HG03095 (cell line): Measurements from ENCODE around the gene FAM20A.

ENCODE experiments used
- ATAC-seq: cut with Tn5 transposase; IDR thresholded peaks from one replicate; pipeline ENCODE4 v1.9.1; 2021; ENCODE audit warnings: moderate library complexity; ENCODE audit not compliant: unreplicated experiment

The FAM20A gene

DNA sequence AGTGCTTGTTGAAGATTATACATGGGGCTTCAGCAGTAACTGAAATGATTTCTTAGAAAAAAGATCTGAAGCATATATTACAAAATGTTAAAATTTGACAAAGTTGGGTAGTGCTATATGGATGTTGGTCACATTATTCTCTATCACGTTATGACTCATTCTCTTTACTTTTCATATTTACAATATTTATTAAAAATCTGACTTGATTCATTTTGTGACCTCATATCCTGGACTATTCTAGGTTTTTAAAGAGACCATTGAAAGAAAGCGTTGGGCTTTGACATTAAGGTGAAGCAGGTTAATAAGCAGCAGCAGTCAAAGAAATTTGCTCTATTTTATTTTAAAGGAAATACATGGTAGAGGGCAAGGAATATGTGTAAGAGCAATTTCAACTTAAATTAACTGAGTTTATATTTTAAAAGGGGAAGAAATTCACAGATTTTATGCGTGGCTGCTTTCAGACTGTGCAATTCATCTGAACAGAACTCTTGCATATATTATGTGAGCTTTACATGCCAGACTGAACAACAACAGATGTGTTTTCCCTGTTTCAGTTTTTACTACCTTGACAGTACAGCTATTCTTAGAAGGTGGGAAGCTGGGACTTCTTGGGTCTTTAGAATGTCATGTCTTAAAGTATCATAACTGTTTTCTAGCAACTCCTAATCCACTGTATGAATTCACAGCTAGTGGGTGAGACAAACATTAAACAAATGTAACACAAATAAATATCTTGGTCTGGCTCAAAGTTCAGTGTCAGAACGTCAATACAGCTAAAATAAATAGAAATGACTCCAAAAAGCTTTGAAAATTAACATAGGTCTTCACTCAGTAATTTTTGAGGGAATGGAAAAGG, 10.4 kb upstream of the FAM20A start:
- no peak for ATAC-seq

DNA sequence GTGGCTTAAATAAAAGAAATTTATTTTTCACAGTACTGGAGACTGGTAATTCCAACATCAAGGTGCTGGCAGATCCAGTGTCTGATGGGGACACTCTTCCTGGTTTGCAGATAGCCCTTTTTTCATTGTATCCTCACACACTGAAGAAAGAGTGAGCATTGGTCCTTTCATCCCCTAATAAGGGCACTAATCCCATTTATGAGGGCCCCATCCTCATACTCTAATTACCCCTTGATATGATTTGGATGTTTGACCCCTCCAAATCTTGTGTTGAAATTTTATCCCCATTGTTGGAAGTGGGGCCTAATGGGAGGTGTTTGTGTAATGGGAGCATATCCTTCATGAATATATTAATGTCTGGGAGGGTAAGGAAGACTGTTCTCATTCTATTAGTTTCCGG, 9.4 kb upstream of the FAM20A start:
- ATAC-seq, result no peak

DNA sequence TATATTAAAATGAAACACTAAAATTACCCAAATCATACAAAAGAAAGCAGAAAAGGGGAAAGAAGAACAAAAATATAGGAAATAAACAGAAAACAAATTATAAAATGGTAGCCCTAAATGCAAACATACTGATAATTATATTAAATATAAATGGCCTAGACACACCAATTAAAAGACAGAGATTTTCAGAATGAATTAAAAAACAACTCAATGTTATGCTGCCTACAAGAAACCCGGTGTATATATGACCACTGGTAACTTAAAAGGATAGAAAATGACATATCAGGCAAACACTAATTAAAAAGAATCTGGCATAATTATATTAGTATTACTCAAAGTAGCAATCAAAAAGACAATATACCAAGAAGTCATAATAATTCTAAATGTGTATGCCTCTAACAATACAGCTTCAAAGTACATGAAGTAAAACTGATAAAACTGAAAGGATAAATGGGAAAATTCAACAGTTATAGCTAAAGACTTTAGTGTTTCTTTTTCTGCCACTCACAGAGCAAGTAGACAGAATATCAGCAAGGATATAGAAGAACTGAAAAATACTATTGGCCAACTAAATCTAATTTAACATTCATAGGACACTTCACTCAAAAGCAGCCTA, 7.5 kb upstream of the FAM20A start:
- ATAC-seq, result no peak

DNA sequence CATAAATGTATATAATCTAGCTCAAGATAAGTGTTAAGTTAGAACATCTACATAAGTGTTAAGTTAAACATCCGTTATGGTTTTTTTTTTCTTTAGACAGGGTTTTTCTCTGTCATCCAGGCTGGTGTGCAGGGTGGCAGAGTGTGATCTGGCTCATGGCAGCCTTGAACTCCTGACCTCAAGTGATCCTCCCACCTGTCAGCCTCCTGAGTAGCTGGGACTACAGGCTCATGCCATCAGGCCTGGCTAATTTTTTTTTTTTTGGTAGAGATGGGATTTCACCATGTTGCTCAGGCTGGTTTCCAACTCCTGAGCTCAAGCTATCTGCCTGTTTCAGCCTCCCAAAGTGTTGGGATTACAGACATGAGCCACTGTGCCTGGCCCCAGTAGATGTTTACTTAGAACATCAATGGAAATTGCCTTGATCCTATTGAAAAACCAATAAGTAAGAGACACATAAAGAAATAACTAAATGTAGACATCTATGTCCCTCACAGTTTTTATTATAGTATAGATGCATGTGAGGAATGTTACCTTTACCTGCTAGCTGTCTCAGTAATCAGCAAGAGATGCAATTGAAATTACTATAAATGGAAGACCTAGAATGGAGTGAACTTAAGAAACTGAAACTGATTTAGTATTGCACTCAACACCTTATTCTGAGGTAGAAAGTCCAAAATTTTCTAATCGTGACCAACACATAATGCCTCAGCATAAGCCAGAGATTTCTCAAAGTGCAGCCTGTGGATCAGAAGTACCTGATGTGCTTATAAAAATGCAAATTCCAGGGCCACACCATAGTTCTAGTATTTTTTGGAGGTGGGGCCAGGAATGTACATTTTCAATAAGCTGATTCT, 5.5 kb upstream of the FAM20A start:
- no peak for ATAC-seq

DNA sequence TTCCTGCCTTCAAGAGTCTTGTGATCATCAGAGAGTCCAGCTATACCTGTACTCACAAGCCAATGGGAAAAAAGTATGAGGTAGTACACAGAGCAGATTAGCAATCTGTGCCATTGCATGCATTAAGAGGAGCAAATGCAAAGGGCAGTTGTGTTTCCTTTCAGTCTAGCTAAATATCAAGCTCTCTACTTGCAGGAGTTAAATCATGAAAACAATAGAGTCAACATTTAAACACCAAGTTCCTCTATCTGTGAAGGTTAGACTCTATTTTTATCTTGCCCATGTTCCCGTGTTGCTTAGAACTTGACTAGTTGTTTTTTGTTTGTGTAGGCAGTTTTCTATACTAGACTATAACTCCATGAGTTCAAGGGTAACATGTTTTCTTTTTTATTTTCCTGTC, 4.7 kb upstream of the FAM20A start:
- no peak for ATAC-seq

DNA sequence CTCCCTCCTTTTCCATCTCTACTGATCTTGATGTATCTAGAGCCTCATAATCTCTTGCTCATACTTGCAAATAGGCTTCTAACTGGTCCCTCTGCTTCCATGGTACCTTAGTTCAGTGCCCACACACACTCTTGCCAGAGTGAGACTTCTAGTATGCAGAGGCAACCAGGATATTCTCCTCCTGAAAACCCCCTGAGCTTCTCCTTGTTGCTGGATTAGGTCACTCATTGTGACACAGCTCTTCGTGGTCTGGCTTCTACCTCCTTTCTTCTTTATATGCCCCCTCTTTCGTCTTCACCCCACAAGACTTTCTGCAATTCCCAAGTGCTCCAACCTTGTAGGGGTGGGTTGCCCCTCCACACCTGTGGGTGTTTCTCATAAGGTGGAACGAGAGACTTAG, 2.5 kb upstream of the FAM20A start:
- ATAC-seq, result no peak

DNA sequence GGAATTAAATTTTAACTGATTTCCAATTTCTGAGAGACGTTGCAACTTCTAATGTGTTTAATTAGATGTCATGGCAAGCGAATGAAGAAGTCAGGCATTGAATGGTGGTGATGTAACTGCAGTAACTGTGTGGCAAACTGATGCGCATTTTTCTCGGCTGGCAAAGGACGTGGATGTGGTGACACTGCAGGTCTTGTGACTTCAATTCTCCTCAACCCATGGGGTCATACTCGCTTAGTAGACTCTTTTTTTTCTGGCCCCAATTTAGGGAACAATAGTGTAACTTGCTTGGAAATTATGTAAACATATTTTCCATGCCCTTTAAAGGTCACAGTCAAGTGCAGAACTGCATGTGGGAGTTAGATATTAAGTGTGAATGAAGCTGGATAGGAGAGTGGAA, 1.9 kb upstream of the FAM20A start:
- ATAC-seq, result no peak

DNA sequence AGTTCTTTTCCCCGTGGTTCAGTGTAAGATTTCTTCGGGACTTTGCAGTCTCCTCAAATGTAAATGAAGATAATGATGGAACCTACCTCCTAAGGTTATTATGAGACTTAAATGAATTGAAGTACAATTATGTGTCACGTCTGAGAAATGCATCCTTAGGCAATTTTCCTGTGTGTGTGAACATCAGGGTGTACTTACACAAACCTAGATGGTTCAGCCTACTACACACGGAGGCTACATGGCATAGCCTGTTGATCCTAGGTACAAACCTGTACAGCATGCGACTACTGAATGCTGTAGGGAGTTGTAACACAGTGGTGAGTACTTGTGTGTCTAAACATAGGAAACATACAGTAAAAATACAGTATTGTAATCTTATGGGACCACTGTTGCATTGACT, 1.1 kb upstream of the FAM20A start:
- ATAC-seq, result no peak

DNA sequence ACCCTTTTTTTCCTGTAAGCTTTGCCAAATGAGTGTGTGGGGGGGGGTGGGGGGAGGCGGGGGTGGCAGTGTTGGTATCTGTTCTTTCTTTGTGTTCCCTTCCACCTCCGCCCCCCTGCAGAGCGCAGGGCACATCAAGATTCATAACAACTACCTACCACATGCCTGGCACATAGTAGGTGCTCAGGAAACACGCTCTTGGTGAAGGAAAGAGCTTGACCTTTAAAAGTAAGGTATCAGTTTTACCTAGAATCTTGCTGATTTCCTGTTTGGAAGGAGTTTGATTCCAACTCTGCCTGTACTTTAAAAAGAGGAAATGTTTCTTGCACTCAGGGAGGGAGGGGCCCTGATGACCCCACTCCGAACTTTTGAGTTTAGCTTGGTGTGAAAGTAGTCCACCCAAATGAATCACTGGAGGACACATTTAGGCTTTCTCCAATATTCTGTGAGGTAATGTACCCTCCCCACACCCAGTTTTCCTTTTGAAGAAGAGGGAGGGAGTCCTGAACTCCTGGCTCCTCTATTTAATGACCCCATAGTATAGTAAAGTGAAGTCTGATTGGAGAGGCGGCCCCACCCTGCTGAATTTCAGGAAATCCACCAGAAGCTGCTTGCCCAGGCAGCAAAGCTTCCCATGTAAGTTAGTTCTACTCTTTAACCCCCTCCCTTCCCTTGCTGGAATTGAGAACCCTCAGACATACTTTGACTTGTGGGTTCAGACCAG, 560 bp upstream of the FAM20A start:
- no peak for ATAC-seq

DNA sequence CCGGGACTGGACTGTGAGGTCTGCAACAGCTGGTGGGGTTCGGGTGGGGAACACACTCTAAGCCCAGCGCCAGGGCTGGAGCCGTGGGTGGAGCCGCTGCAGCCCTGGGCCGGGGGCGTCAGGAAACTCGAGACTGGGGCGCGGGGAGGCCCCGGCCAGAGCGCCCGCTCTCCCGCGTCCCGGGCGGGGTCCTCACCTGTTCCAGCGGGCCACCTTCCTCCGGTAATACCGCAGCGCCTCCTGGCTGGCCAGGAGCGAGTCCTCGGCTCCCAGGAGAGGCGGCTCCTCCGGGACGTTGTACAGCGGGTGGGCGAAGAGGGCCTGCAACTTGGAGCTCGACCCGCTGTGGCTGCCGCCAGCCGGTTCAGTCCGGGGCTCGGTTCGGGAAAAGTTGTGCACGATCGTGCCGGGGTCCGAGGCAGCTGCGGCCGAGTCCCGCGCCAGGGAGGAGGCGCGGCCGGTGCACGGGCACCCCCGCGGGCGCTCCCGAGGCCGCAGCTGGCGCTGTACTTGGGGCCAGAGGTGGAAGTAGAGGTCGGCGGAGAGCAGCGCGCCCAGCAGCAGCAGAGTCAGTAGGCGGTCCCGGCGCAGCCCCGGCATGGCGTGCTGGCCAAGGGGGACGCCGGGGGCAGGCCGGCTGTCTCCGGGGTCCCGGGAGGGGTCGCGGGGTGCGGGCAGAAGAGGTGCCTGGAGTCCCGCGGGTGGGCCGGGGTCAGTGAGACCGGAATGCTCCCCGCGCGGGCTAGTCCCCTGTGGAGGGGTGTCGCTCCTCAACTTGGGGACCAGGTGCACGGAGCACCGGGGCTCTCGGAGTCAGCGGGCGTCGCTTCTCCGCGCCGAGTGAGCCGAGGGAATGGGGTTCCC, 868 bp downstream of the FAM20A start:
- no peak for ATAC-seq

DNA sequence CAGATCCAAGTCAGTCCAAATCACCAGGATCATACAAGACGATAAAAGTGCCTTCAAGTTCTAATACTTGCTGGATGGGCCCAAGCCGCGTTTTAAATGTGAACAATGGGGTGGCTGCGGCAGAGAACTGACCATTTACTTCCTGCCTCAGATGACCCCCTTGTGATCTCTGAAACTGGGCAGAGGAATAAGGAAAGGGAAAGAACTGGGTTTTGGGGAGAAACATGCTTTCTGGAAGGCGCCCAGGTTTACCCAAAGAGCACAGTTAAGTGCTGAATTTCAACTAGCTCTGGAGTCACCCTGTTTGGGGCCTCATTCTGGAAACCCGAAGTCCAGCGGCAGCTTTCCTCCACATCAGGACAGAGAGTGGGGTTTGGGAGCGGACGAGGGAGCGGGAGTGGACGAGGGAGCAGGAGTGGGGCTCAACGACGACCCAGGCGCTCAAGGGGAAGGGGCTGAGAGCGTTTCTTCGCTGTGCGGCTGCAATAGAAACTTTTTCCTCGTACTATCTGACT, 1.6 kb downstream of the FAM20A start:
- no peak for ATAC-seq

DNA sequence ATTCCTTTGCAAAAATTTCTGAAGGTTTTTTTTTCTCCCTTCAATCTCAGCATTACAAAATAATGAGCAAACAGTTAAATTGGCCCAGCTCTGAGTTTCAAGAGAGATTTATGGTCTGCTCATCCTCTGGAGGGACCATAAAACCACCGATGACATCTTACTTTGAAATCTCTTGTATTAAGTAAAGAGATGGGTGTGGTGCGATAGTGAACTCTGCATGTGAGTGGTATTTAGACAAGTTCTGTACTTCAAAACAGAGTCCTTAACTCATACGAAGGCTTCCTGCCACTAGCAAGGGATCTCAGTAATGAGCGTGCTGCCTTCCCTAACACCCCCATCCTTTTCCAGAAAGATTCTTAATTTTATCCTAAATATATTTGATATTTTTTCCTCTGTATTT, 2.1 kb downstream of the FAM20A start:
- ATAC-seq, result no peak

DNA sequence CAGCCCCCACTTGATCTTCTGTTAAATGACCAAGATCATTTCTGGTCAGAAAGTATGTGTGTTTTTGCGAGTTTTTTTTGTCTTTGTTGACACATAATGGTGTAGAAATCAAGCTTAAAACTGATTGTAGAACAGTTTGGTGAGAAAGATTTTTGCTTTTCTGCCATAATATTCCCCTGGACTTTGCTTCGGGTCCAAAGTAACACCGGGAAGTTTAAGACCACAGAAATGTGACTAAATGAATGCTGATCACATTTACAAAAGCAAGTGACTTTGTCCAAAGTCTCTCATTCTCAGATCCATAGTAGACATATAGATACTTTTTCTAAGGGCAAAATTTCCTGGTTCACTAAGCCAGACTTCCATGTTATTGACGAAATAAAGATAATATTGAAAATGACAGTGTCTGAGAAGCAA, 2.6 kb downstream of the FAM20A start:
- no peak for ATAC-seq

DNA sequence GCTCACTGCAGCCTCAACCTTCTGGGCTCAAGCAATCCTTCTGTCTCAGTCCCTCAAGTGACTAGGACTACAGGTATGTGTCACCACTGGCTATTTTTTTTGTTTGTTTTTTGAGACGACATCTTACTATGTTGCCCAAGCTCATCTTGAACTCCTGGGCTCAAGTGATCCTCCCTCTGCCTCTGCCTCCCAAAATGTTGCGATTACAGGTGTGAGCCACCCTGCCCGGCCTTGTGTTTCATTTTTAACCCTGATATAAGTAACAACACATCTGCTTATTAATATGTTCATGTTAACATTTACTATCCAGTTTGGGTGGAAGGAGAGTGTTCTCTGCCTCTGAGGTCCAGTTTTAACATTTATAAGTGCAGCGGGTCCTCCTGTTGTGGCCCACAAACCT, 3.1 kb downstream of the FAM20A start:
- ATAC-seq, result no peak

DNA sequence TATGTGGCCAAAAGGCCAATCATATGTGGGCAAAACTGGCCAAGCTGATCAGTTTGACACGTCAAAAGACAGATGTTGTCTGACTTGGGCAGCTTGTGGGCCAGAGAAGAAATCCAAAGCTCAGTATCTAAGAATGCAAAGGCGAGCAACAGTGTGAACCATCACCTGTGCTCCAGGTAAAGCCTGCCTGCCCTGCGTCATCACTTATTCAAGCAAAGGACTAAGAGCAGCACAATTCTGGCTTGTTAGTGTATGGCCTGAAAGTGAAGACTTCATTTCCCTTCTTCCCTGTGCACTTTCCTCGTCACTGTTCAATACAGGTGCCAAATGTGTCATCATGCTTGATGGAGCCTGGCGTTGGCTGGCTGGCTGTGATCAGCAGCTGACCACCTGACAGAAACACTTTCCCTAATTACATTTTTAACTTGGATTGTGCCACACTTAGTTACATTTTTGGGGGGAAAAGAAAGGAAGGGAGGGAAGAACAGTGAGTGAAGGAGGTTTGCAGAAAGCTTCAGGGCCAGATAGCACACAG, 4.7 kb downstream of the FAM20A start:
- ATAC-seq, result no peak

DNA sequence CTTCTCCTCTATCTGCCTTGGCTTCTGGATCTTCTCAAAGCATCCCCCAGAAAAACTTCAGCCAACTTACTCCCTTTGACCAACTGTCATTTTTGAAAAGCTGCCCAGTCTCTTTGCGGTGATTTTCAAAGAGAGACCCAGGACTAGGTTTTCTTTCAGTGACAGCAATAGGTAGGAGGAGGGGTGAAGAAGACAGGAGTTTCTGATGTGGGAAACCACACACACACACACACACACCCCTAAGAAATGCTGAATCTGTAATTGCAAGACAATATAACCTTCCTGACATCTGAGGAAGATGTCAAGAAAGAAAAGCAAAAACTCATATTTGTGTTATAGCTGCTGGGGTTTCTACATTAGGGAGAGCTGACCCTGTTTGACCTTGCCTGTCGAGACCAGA, 5.2 kb downstream of the FAM20A start:
- ATAC-seq, result no peak

DNA sequence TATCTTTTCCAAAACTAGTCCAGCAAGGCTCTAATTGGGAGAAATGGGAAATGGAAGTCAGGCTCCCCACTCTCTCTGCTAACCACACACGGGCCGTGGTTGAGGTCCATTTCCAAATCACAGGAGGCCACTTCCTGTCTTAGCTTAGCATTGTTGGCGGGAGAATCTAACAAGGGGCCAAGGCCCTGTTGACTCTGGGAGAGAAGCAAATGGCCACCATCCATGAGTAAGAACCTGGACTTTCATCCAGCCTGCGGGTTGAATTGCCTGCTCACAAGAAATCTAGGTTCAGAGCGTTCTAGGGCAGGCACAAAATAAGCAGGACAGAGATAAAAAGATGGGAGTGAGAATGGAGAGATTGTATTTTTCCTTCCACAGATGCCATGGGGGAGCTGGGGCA, 5.7 kb downstream of the FAM20A start:
- ATAC-seq, result no peak

DNA sequence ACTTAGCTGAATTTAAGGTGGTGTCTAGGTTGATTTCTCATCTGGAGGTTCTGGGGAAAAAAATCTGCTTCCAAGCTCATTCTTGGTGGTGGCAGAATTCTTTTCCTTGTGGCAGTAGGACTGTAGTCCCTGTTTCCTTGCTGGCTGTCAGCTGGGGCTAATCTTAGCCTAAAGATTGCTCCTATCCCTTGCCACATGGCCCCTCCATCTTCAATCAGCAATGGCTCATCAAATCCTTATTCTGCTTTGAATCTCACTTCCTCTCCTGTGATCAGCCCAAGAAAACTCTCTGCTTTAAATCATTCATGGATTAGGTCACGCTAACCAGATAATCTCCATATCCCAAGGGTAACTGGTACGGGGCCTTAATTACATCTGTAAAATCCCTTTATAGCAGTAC, 6.6 kb downstream of the FAM20A start:
- ATAC-seq, result no peak
